Measurements from ENCODE around the gene CST6.
"Not testable (repeated sequence)": the region's sequence is repeated elsewhere in the genome, so short reads cannot be mapped to it uniquely, and the experiment has no call there.

Gene CST6

DNA sequence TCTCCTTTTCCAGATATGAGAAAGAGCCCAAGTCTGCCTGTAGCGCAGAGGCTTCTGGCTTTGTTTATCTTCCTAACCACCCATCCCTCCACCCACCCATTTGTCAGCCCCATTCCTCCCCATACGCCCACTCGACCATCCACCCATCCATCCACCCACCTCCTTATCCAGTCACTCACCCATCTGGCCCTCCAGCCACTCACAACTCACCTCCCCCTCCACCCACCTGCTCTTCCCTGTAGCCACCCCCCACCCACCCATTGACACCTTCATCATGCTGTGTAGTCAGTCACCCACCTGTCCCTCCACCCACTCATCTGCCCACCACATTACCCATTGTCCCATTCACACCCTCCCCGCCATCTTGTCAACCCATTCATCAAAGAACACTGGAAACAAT lies 5.5 kb downstream of the CST6 start:
- no peaks in the 10 kb centered on the region for H3K36me3 Mint-ChIP-seq
- peak overlapping the region; percentile 71 for H3K27ac Mint-ChIP-seq
- DNase-seq (ENCODE audit: low spot score in 2 of 2), result no peak
- H3K4me3 Mint-ChIP-seq, result no peak overlapping the region
- H3K9me3 Mint-ChIP-seq, result no peaks in the 10 kb centered on the region
- no peak for ATAC-seq
- peaks cover 23% of the 10 kb centered on the region for H3K4me1 Mint-ChIP-seq

DNA sequence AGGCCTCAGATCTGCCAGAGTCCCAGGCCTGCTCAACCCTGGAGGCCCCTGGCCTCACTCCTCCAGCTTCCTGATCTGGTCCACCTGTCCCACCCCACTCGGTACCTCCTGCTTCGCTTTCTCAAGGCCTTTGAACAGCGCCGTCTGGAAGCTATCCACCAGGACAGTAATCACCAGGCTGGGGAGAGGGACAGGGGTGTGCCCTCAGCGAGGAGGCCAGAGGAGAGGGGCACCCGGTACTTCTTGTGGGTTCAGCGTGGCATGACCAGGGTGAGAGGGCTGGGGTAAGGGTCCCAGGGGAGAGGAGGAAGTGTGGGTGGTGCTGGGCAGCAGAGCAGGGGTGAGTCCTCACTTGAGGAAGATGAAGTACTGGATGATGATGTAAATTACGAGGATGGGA lies 8.4 kb downstream of the CST6 start:
- DNase-seq (ENCODE audit: low spot score in 2 of 2) (no peak), ATAC-seq (no peak)
- Mint-ChIP-seq H3K36me3 (no peaks in the 10 kb centered on the region), H3K9me3 (no peaks in the 10 kb centered on the region), H3K4me3 (peak overlapping the region; percentile 56), H3K27ac (peak overlapping the region; percentile 90), H3K4me1 (peaks cover 29% of the 10 kb centered on the region)

DNA sequence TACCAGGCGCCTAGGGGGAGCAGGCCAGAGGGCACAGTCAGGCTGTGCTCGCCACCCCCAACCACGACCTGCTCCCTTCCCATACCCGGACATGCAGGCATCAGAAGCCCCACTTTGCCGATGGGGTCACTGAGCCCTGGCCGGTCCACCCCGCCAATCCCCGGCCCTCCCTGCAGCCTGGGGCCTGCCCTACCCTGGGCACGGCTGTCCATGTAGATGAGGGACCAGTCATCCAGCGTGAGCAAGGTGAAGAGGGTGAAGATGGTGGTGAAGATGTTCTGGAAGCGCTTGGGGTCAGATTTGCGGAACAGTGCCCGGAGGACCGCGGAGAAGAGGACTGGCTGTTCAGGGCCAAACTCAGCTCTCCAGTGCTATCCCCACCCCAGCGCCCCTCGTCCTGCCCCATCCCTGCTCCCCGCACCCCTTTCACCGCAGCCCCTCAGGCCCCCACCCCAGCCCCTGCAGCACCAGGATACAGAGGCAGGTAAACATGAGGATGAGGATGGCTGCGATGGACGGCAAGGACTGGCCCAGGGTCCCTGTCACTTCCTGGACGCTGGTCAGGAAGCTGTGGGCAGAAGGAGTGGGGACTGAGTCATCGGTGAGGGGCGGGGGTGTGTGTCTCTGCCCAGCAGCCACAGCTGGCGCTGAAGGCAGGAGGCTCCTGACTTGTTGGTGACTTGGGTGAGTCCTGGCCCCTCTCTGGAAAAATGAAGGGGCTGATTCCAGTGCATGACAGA lies 9.0 kb downstream of the CST6 start:
- Mint-ChIP-seq H3K27ac (peak overlapping the region; percentile 90), H3K9me3 (no peaks in the 10 kb centered on the region), H3K36me3 (no peaks in the 10 kb centered on the region), H3K4me3 (peak overlapping the region; percentile 56), H3K4me1 (peaks cover 29% of the 10 kb centered on the region)
- ATAC-seq, result peak; percentile 77
- DNase-seq (ENCODE audit: low spot score in 2 of 2), result peak; percentile 27 to 69

DNA sequence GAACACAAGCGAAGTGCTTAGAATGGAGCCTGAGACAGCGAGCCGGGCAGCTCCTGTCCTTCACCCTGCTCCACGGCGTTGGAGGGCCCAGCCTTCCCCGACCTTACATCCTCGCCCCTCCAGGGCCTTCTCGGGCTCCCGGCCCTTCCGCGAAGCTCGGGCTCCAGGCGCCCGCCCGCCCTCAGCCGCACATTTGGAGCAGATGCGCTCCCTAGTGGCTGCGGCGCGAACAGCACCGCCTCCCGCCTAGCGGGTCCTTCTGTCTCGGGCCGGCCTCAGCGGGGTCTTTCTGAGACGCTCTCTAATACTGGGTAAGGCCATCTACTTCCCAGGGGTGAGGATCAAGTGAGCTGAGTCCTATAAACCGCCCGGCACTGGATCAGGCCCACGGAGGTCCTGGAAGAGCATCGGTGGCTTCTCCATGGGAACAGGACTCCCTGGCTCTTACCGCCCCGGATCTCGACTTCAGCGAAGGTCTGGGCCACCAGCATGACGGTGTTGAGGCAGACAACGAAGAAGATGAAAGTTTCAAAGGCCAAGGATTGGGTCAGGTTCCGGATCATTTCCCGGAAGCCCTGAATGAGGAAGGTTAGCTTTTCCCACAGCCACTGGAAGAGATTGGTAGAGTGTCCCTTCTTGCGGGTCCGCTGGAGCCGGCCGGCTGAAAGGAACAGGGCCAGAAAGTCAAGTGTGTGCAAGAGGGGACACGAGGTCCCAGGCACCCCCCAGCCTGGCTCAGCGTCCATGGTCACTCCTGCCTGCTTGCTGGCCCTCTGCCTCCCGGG lies 10.8 kb downstream of the CST6 start:
- Mint-ChIP-seq H3K36me3 (no peaks in the 10 kb centered on the region), H3K9me3 (no peaks in the 10 kb centered on the region), H3K4me1 (peaks cover 24% of the 10 kb centered on the region), H3K4me3 (peak overlapping the region; percentile 56), H3K27ac (peak overlapping the region; percentile 70)
- peak; percentile 81 for ATAC-seq
- DNase-seq (ENCODE audit: low spot score in 2 of 2), result peak; percentile 94 to 95

DNA sequence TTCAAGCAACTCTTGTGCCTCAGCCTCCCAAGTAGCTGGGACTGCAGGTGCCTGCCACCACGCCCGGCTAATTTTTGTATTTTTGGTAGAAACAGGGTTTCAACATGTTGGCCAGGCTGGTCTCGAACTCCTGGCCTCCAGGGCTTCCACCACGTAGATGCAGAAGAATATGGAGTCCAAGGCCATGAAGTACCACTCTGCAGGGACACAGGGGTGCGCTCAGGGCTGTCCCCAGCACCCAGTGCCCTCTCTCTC lies 11.3 kb downstream of the CST6 start:
- Mint-ChIP-seq H3K27ac (peak overlapping the region; percentile 70), H3K4me3 (peak overlapping the region; percentile 56), H3K4me1 (peaks cover 22% of the 10 kb centered on the region)
- H3K36me3 Mint-ChIP-seq; H3K9me3 Mint-ChIP-seq; ATAC-seq; DNase-seq (ENCODE audit: low spot score in 2 of 2): not testable (repeated sequence)

DNA sequence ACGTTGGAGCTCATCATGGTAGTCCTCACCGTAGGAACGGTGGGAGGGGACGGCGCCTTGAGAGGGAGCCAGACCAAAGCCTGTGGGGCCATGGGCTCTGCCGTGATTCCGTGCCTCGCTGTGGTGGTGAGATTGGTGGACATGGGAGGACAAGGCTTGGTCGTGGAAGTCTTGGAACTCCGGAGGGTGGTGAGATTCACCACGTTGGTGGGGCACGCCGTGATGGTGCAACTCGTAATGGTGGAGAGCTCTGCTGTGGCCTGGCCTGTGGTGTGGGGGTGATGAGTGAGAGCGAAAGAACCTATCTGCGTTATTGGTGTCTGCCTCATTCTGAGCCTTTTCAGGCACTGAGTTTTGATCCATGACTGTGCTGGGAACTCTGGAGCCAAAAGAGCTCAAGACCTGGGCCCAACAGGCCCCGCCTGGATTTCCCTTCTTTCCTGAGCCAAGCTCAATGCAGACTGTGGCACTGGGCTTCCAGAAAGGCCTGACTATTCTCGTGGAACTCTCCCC lies 14.3 kb downstream of the CST6 start, which contains the start of gene CATSPER1:
TSS of gene CATSPER1 (minus strand) at position 463 of the 513 bp plus-strand sequence. CDS start at position 363, 100 bp downstream.
- peaks cover 11% of the 10 kb centered on the region for H3K4me1 Mint-ChIP-seq
- no peak within 1 kb of the TSS for H3K27ac Mint-ChIP-seq
- no peaks in the 10 kb centered on the region for H3K36me3 Mint-ChIP-seq
- H3K9me3 Mint-ChIP-seq, result no peaks in the 10 kb centered on the region
- ATAC-seq (no peak), DNase-seq (ENCODE audit: low spot score in 2 of 2) (no peak)
- H3K4me3 Mint-ChIP-seq, result no peak within 1 kb of the TSS

DNA sequence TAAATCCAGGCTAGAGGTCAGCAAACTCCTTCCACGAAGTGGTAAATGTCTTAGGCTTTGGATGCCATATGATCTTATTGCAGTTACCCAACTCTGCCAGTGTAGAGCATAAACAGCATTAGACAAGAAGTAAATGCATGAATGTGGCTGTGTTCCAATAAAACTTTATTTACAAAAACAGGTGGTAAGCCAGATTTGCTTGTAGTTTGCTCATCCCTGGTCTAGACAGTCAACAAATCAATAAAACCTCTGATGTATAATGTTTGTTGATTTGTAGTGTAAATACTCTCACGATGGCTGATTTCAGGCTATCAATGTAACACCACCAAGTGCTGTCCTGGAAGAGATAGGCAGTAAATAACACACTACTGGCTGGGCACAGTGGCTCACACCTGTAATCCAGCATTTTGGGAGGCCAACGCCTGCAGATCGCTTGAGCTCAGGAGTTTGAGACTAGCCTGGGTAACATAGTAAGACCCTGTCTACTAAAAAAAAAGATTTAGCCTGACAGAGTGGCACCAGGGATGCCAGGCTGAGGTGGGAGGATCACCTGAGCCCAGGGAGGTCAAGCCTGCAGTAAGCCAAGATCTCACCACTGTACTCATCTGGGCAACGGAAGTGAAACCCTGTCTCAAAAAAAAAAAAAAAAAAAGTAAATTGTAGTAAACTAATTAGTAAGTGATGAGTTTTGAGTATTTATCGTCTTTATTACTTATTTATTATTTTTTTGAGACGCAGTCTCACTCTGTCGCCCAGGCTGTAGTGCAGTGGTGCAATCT lies 21.3 kb downstream of the CST6 start:
- no peak for ATAC-seq
- no peaks in the 10 kb centered on the region for H3K9me3 Mint-ChIP-seq
- H3K27ac Mint-ChIP-seq, result no peak overlapping the region
- no peaks in the 10 kb centered on the region for H3K4me1 Mint-ChIP-seq
- no peak for DNase-seq (ENCODE audit: low spot score in 2 of 2)
- H3K36me3 Mint-ChIP-seq, result no peaks in the 10 kb centered on the region
- H3K4me3 Mint-ChIP-seq, result no peak overlapping the region

DNA sequence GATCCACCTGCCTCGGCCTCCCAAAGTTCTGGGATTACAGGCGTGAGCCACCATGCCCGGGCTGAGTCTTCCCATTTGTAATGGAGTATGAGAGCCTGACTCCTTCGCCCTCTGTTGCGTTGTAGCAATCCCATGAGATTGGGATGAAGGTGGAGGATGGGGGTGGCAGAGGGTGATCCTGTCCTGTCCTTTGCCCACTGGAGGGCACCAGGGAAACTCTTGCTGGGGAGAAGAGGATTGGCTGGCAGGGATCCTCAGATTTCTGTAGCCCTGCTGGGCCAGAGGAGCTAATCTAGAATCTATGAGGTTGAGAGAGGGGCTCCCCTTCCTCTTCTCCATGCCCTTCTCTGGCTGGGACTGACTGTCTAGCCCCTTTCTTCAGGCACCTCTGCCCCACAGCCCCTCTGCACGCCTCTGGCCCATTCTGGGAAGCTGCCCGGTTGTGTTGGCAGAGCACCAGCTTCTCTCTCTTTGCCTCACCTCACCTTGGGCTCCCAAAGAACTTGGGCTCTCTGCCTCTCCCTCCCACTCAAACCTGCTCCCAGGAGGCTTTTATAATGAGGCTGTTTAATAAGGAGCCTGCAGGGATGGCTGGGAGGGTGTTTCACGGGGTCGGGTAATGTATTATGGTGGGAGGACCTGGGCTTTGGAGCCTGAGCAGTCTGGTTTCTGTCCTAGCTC lies 24.0 kb downstream of the CST6 start:
- DNase-seq (ENCODE audit: low spot score in 2 of 2), result no peak
- ATAC-seq, result no peak
- Mint-ChIP-seq H3K4me3 (no peak overlapping the region), H3K4me1 (no peaks in the 10 kb centered on the region), H3K27ac (no peak overlapping the region), H3K9me3 (no peaks in the 10 kb centered on the region), H3K36me3 (no peaks in the 10 kb centered on the region)

DNA sequence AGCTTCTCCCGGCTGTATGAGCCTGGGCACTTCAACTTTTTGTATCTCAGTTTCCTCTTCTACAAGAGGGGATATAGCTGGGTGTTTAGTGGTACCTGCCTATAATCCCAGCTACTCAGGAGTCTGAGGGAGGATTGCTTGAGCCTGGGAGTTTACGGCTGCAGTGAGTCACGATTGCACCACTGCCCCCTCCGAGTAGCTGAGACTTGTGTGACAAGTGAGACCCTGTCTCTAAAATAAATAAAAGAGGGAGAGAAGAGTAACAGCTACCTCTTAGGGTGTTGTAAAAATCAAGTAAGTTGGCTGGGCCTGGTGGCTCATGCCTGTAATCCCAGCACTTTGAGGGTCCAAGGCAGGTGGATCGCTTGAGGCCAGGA lies 24.5 kb downstream of the CST6 start:
- Mint-ChIP-seq H3K4me3 (no peak overlapping the region), H3K9me3 (no peaks in the 10 kb centered on the region), H3K4me1 (no peaks in the 10 kb centered on the region), H3K36me3 (no peaks in the 10 kb centered on the region), H3K27ac (no peak overlapping the region)
- DNase-seq (ENCODE audit: low spot score in 2 of 2) (no peak), ATAC-seq (no peak)

DNA sequence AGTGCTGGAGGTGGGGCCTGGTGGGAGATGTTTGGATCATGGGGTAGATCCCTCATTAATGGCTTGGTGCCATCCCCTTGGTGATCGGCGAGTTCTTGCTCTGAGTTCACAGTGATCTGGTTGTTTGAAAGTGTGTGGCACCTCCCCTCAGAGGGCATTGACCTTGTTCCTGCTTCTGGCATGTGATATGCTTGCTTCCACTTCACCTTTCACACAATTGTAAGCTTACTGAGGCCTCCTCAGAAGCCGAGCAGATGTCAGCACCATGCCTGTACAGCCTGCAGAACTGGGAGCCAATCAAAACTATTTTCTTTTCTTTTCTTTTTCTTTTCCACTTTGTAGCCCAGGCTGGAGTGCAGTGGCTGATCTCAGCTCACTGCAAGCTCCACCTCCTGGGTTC lies 25.5 kb downstream of the CST6 start:
- H3K36me3 Mint-ChIP-seq, result no peaks in the 10 kb centered on the region
- no peaks in the 10 kb centered on the region for H3K9me3 Mint-ChIP-seq
- ATAC-seq (no peak), DNase-seq (ENCODE audit: low spot score in 2 of 2) (no peak)
- no peak overlapping the region for H3K4me3 Mint-ChIP-seq
- no peak overlapping the region for H3K27ac Mint-ChIP-seq
- no peaks in the 10 kb centered on the region for H3K4me1 Mint-ChIP-seq

DNA sequence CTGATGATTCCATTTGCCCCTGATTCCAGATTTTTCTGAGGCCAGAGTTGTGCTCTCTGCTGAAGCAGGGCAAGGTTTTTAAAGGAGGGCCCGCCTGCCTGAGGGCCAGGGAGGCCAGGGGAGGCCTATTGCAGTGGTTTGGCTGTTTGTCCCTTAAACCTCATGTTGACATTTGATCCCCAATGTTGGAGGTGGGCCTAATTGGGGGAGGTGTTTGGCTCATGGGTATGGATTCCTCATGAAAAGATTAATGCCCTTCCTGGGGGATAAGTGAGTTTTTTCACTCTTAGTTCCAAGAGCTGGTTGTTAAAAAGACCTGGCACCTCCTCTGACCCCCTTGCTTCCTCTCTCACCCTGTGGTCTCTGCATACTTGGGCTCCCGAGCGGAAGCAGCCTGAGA lies 28.0 kb downstream of the CST6 start:
- peak overlapping the region; percentile 32 for H3K27ac Mint-ChIP-seq
- H3K4me3 Mint-ChIP-seq, result no peak overlapping the region
- no peak for DNase-seq (ENCODE audit: low spot score in 2 of 2)
- H3K9me3 Mint-ChIP-seq, result no peaks in the 10 kb centered on the region
- no peak for ATAC-seq
- H3K4me1 Mint-ChIP-seq, result peaks cover 5% of the 10 kb centered on the region
- peaks cover under 1% of the 10 kb centered on the region for H3K36me3 Mint-ChIP-seq

DNA sequence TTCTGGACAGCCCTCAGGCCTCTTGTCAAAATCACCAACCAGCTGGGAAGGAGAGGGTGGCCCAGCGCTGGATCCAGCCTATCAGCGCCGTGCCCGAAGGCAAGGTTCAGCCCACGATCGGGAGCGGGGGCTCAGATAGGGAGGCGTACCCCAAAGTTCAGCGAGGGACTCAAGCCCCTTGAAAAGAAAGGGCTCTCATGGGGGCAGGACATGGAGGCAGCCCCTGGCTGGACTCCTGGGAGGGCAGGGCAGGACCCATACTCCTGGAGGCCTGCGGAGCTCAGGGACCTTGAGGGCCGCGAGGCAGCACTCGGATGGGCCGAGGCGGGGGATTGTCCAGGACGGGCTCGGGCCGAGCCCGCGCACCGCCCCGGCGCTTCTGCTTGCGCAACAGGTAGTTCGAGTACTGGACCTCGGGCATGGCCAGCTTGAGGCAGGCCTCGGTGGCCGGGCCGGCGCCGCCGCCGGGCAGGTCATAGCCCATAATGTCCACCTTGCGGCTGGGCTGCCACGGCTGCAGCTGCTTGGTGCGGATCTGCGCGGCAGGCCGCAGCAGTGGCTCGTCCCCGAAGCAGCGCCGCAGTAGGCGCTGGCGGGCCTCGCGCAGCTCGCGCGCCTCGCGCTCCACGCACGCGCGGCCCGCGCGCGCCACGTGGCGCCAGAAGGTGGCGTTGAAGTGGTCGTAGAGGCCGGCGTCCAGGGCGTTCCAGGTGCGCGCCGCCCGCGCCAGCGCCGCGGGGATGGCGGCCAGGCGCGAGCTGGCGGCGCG lies 30.6 kb downstream of the CST6 start:
- Mint-ChIP-seq H3K4me1 (peaks cover 17% of the 10 kb centered on the region), H3K9me3 (no peaks in the 10 kb centered on the region), H3K27ac (no peak overlapping the region), H3K36me3 (peaks cover 7% of the 10 kb centered on the region), H3K4me3 (no peak overlapping the region)
- DNase-seq (ENCODE audit: low spot score in 2 of 2) (no peak), ATAC-seq (no peak)

DNA sequence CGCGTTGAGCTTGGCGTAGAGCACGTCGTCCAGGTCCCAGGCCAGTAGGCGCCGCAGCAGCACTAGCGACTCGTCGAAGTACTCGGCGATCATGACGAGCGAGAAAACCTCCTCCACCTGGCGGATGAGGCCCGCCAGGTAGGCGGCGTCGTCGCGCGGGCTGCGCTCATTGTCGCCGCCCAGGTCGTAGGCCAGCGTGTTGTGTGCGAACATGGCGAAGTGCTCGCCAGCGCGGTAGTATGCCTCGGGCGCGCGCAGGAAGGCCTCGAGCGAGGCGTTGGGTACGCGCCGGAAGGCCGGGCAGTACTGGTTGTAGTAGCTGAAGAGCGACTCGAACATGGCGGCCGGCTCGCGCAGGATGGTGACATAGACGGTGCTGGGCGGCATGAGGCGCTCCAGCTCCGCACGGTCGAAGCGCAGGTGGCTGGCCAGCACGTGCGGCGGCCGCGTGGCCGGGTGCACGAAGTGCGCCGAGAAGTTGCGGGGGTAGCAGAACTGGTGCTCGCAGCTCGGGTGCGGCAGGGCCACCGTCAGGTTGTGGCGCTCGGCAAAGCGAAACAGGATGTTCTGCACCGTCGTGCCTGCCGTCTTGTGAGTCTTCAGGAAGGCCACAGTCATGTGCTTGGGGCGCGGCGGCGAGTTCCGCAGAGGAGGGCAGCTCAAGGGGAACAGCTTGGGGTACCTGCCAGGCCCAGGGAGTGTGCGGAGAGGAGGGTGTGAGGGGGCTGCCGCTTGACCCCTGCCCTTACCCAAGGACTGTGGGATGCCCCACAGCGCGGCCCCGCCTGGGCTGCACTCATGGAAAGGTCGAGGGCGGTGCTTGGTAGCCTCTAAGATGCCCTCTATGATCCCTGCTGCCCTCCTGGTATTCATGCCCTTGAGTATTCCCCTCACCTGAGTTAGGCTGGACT lies 31.4 kb downstream of the CST6 start:
- no peak for DNase-seq (ENCODE audit: low spot score in 2 of 2)

DNA sequence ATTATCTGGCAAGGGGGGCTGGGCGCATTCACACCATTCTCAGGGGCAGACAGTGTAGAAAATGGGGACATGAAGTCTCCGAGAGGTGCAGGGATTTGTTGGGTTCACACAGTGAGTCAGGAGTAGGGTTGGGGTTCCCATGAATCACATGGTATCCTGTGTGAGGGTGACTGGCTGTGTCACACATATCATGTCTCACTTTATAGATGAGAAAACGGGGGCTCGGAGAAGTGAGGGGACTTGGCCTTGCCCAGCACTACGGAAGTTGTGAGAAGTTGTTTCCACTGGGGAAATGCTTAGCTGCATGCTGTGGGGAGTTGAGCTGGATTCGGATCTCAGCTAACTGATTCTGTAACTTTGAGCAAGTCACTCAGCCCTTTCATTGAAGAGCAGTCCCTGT lies 32.9 kb downstream of the CST6 start:
- peak; percentile 89 for ATAC-seq
- peak overlapping the region; percentile 71 for H3K4me3 Mint-ChIP-seq
- DNase-seq (ENCODE audit: low spot score in 2 of 2), result peak in 1 of 2 donors; percentile 18
- peaks cover 22% of the 10 kb centered on the region for H3K4me1 Mint-ChIP-seq
- H3K36me3 Mint-ChIP-seq, result peaks cover 7% of the 10 kb centered on the region
- peak overlapping the region; percentile 88 for H3K27ac Mint-ChIP-seq
- H3K9me3 Mint-ChIP-seq, result no peaks in the 10 kb centered on the region

More for the DNA sequence above, 31.4 kb downstream of the CST6 start:
- Mint-ChIP-seq H3K4me3 (no peak overlapping the region), H3K9me3 (no peaks in the 10 kb centered on the region), H3K4me1 (peaks cover 17% of the 10 kb centered on the region), H3K27ac (no peak overlapping the region), H3K36me3 (peaks cover 7% of the 10 kb centered on the region)
- ATAC-seq, result no peak

Measured in stimulated activated effector memory CD8-positive, alpha-beta T cell treated with anti-CD3 and anti-CD28 coated beads, Interleukin-12 subunit alpha, Interleukin-12 subunit beta, amount 100 ng/mL, for 72 hours (primary cell).